ENCODE data around the gene NT5DC1.
A peak's percentile ranks its signal among the peaks of the same experiment; 100 is the strongest.
"Not testable (repeated sequence)": the region's sequence is repeated elsewhere in the genome, so short reads cannot be mapped to it uniquely, and the experiment has no call there.

The NT5DC1 gene

DNA sequence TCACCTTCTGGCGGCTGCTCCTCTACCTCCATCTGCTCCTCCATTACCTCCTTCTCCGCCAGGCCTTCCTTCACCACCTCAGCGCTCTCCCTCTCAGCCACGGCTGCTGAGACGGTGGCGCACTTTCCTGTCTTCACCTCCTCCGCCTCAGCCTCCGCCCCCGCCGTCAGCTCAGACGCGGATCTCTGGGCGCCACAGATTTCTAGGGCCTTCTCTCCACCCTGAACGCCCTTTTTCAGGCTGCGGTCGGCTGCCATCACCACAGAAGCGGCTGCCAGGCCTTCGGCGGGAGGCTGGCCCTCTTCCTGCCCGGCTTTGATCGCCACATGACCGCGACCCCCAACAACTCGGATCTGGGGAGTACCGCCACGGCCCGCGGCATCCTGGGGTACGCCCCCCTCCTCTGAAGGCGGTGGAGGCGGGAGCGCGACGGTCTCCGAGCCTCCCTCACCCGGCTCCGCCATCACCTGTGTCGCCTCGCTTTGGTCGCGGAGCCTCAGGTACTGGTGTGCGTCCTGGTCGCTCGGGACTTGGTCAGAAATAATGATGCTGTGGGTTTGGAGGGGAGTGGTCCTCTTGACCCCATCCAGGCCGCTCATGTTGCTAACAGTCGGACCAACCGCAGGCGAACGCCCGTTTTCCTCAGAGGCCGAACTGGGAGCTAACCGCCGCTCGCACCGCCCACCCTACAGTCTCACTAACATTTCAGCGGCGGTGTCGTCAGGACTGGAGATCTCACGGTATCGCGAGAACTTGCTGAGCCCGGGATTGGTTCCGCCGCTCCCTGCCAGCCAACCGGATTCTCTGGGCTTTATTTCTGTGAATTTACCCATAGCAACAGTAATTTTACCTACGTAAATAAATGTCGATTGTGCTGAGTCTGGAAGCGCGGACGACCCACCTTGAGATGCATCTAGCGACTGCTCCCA is 178.8 kb downstream of the NT5DC1 start, which contains the start of gene TSPYL1:
Gene TSPYL1 (minus strand): TSS at position 699 of the 929 bp plus-strand sequence. CDS start 100 bp downstream, at position 599.
- H3K4me3 ChIP-seq (ENCODE audit: control insufficient read depth, low read depth, low read length): peak within 1 kb of the TSS; percentile 91
- peak; percentile 21 for TF ChIP-seq CTCF (IDR thresholded peaks at IDR 0.05; ENCODE audit: control insufficient read depth, insufficient read depth, low read depth, low read length, missing control alignments)
- peak; percentile 91 for DNase-seq (ENCODE audit: low read depth)

DNA sequence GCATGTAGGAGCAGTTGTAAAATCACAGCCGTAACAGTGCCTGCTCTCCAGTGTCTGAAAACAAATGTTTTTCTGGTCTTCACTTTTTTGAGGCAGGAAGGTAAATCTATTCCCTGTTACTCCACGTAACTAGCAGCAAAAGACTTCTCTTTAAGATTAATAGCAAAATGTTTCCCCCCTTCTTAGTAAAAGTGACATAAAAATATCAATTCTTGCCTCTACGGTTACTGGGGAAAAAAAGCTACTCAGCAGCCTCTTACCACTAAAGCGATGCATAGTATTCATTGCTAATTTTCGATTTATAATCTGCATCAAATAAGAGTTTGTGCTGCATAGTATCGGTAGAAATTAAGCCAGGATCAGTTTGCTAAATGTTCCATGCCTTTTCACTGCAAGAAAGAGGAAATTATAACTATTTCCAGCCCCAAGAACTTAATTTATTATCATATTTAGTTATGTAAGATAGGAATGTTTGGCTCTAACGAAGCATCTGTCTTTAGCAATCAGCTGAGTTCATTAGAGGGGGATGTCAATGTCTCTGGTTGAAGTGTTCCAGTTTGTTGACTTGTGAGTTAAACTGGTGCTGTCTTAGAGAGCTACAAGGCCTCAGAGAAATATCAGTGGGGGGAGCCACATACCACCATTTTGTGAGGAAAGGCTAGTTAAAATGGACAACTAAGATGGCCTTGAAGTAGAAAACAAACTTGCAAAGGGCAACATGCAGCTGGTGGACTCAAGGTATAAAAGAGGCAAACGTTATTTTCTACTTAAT is 179.7 kb downstream of the NT5DC1 start:
- TF ChIP-seq CTCF (IDR thresholded peaks at IDR 0.05; ENCODE audit: control insufficient read depth, insufficient read depth, low read depth, low read length, missing control alignments): no peak
- no peak for DNase-seq (ENCODE audit: low read depth)
- H3K4me3 ChIP-seq (ENCODE audit: control insufficient read depth, low read depth, low read length): peak overlapping the region; percentile 91

GRCh38 chr6:116280933-116281316 is 180.3 kb downstream of the NT5DC1 start:
- no peak for TF ChIP-seq CTCF (IDR thresholded peaks at IDR 0.05; ENCODE audit: control insufficient read depth, insufficient read depth, low read depth, low read length, missing control alignments)
- no peak overlapping the region for H3K4me3 ChIP-seq (ENCODE audit: control insufficient read depth, low read depth, low read length)
- no peak for DNase-seq (ENCODE audit: low read depth)

- no peak for DNase-seq (ENCODE audit: low read depth)
- H3K4me3 ChIP-seq (ENCODE audit: control insufficient read depth, low read depth, low read length): no peak overlapping the region
- no peak for TF ChIP-seq CTCF (IDR thresholded peaks at IDR 0.05; ENCODE audit: control insufficient read depth, insufficient read depth, low read depth, low read length, missing control alignments)
These were observed 182.0 kb downstream of the NT5DC1 start for GRCh38 chr6:116282698-116283097.

DNA sequence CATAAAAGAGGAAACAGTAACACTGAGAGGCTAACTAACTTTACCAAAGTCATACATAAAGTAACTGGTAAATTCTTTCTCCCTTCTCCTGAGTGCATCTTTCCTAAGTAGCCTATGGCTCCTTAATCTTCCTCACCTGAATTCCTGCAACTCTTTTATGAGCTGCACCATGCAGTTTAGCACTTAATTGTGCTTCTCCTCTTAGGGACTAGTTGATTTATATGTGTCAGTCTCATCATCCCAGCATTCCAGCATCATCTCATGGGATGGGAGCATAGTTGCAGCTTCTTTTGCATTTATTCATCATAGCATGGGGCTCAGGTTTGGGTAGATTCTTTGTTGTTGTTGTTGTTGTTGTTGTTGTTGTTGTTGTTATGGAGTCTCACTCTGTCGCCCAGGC is 182.5 kb downstream of the NT5DC1 start:
- H3K4me3 ChIP-seq (ENCODE audit: control insufficient read depth, low read depth, low read length): no peak overlapping the region
- DNase-seq (ENCODE audit: low read depth): no peak
- TF ChIP-seq CTCF (IDR thresholded peaks at IDR 0.05; ENCODE audit: control insufficient read depth, insufficient read depth, low read depth, low read length, missing control alignments): no peak

- not testable (repeated sequence) for DNase-seq (ENCODE audit: low read depth); H3K4me3 ChIP-seq (ENCODE audit: control insufficient read depth, low read depth, low read length)
These were observed 184.3 kb downstream of the NT5DC1 start for GRCh38 chr6:116284984-116285383.

All from AG09309 (cell line).